ENCODE results near the gene ZNF319. TPM values are rescaled to one million over a fixed set of nuclear protein-coding genes. Genes with fewer than 3 reads are reported as not detected.

Gene ZNF319
- total RNA-seq, 1 donor from 2014 or later, result 15.0 TPM

DNA sequence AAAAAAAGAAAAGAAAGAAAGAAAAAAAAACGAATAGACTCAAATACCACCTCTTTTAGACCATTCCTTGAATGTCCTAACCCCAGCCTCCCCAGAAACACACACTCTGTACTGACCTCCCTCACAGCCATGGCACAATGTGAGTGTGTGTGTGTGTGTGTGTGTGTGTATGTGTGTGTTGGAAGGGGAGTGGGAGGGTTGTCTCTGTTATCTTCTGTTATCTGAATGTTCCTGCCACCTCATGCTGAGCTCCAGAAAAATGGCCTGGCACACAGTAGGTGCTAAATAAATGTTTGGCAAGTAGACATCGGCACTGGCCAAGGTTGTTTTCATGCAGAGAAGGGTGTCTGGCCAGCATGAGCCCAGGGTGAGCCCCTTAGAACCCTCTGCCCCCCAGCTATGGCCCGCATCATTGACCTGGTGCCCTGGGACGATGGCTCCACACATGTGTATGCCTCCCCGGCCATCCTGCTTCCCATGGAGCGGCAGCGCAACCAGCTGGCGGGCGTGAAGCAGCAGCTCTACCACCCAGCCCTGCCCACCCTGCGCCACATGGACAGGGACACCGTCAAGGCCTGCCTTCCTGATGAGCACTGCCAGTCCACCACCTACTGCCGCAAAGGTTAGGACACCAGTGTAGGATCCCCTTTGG, 22.9 kb downstream of the ZNF319 start:
- H3K9me3 Mint-ChIP-seq, result no peaks in the 10 kb centered on the region
- TF ChIP-seq CTCF (IDR thresholded peaks at IDR 0.05; ENCODE audit: unreplicated experiment), result no peak
- H3K27me3 Mint-ChIP-seq (ENCODE audit: low read depth), result peaks cover 2% of the 10 kb centered on the region
- H3K4me3 Mint-ChIP-seq, result no peak overlapping the region
- no peaks in the 10 kb centered on the region for H3K36me3 Mint-ChIP-seq
- DNase-seq (ENCODE audit: low spot score in 2 of 2, unreplicated experiment in 2 of 2), result no peak
- H3K27ac Mint-ChIP-seq, result no peak overlapping the region
- no peaks in the 10 kb centered on the region for H3K4me1 Mint-ChIP-seq

DNA sequence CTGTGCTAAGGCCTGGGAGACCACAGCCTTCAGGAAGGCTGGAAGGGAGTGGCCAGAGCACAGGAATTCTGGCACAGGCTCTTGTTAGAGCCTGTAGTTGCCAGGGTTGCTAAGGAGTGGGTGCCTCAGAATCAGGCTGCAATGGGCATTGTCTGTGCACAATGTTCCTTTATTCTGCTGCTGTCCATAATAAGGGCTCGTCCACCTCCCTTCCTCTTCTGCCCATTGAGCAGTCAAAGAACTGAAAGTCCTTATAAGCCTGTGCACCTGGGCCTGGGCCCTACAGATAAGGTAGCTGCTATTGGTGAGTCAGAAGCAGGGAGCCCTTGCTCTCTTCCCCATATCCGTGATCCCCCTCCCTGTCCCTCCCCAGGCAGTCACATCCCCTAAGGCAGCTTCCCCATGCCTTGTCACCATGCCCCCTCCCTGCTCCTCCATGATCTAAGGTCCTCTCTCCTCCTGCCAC, 24.1 kb downstream of the ZNF319 start:
- TF ChIP-seq CTCF (IDR thresholded peaks at IDR 0.05; ENCODE audit: unreplicated experiment), result no peak
- DNase-seq (ENCODE audit: low spot score in 2 of 2, unreplicated experiment in 2 of 2), result no peak
- Mint-ChIP-seq H3K9me3 (no peaks in the 10 kb centered on the region), H3K27ac (no peak overlapping the region), H3K4me3 (no peak overlapping the region), H3K4me1 (no peaks in the 10 kb centered on the region), H3K27me3 (ENCODE audit: low read depth) (peaks cover 2% of the 10 kb centered on the region), H3K36me3 (no peaks in the 10 kb centered on the region)

GRCh38 chr16:57972306-57972705, 28.2 kb downstream of the ZNF319 start:
- Mint-ChIP-seq H3K9me3 (no peaks in the 10 kb centered on the region), H3K4me3 (no peak overlapping the region)

GRCh38 chr16:57971848-57972247, 28.6 kb downstream of the ZNF319 start:
- Mint-ChIP-seq H3K27ac (no peak overlapping the region), H3K4me3 (no peak overlapping the region), H3K4me1 (no peaks in the 10 kb centered on the region), H3K9me3 (no peaks in the 10 kb centered on the region), H3K36me3 (no peaks in the 10 kb centered on the region), H3K27me3 (ENCODE audit: low read depth) (peaks cover 4% of the 10 kb centered on the region)
- no peak for TF ChIP-seq CTCF (IDR thresholded peaks at IDR 0.05; ENCODE audit: unreplicated experiment)
- DNase-seq (ENCODE audit: low spot score in 2 of 2, unreplicated experiment in 2 of 2), result no peak

More at GRCh38 chr16:57972306-57972705, 28.2 kb downstream of the ZNF319 start:
- Mint-ChIP-seq H3K36me3 (no peaks in the 10 kb centered on the region), H3K27ac (no peak overlapping the region), H3K27me3 (ENCODE audit: low read depth) (peaks cover 4% of the 10 kb centered on the region), H3K4me1 (no peaks in the 10 kb centered on the region)
- TF ChIP-seq CTCF (IDR thresholded peaks at IDR 0.05; ENCODE audit: unreplicated experiment), result no peak
- no peak for DNase-seq (ENCODE audit: low spot score in 2 of 2, unreplicated experiment in 2 of 2)

GRCh38 chr16:57970970-57971369, 29.5 kb downstream of the ZNF319 start, which contains the start of gene CNGB1:
CNGB1 (minus strand) TSS chr16:57971128; CDS start chr16:57967286, 3,842 bp downstream.
- Mint-ChIP-seq H3K4me3 (no peak within 1 kb of the TSS), H3K36me3 (no peaks in the 10 kb centered on the region), H3K9me3 (no peaks in the 10 kb centered on the region), H3K27ac (no peak within 1 kb of the TSS), H3K4me1 (no peaks in the 10 kb centered on the region), H3K27me3 (ENCODE audit: low read depth) (peaks cover 4% of the 10 kb centered on the region)
- TF ChIP-seq CTCF (IDR thresholded peaks at IDR 0.05; ENCODE audit: unreplicated experiment), result no peak
- no peak for DNase-seq (ENCODE audit: low spot score in 2 of 2, unreplicated experiment in 2 of 2)
